Stimulated activated naive CD8-positive, alpha-beta T cell treated with anti-CD3 and anti-CD28 coated beads, Interleukin-15, Interleukin-2, amounts not matched to agents 100 ng/mL and 50 ng/mL, for 24 hours (primary cell): ENCODE data around the gene NUPR1.
"Not testable (repeated sequence)": the region's sequence is repeated elsewhere in the genome, so short reads cannot be mapped to it uniquely, and the experiment has no call there.

Experiments used
- H3K27ac Mint-ChIP-seq: one replicate; pipeline ENCODE4 v1.8.0; 2021; ENCODE audit warnings: mild to moderate bottlenecking, mixed read lengths
- H3K27me3 Mint-ChIP-seq: one replicate; pipeline ENCODE4 v1.8.0; 2021; ENCODE audit warnings: mixed read lengths
- H3K36me3 Mint-ChIP-seq: one replicate; pipeline ENCODE4 v1.8.0; 2021; ENCODE audit warnings: low read depth, mixed read lengths
- H3K4me1 Mint-ChIP-seq: one replicate; pipeline ENCODE4 v1.8.0; 2021; ENCODE audit warnings: low read depth, mixed read lengths
- H3K4me3 Mint-ChIP-seq: one replicate; pipeline ENCODE4 v1.8.0; 2021; ENCODE audit warnings: mild to moderate bottlenecking, mixed read lengths
- H3K9me3 Mint-ChIP-seq: one replicate; pipeline ENCODE4 v1.8.0; 2021; ENCODE audit warnings: mixed read lengths

Gene NUPR1

GRCh38 chr16:28500476-28501180 is 38.1 kb downstream of the NUPR1 start:
- not testable (repeated sequence) for H3K36me3 Mint-ChIP-seq, H3K27me3 Mint-ChIP-seq, H3K4me3 Mint-ChIP-seq, H3K9me3 Mint-ChIP-seq
- Mint-ChIP-seq H3K4me1 (peaks cover 28% of the 10 kb centered on the region), H3K27ac (peak overlapping the region; percentile 1)

GRCh38 chr16:28499854-28500253 is 38.9 kb downstream of the NUPR1 start:
- H3K27ac Mint-ChIP-seq = no peak overlapping the region
- H3K36me3 Mint-ChIP-seq = no peaks in the 10 kb centered on the region

GRCh38 chr16:28498666-28499381 is 40.0 kb downstream of the NUPR1 start:
- H3K9me3 Mint-ChIP-seq = no peaks in the 10 kb centered on the region
- peaks cover 46% of the 10 kb centered on the region for H3K4me1 Mint-ChIP-seq
- no peaks in the 10 kb centered on the region for H3K36me3 Mint-ChIP-seq
- H3K27ac Mint-ChIP-seq = no peak overlapping the region
- H3K4me3 Mint-ChIP-seq = no peak overlapping the region
- no peaks in the 10 kb centered on the region for H3K27me3 Mint-ChIP-seq

More at GRCh38 chr16:28499854-28500253, 38.9 kb downstream of the NUPR1 start:
- Mint-ChIP-seq H3K4me3 (no peak overlapping the region), H3K27me3 (no peaks in the 10 kb centered on the region), H3K4me1 (peaks cover 36% of the 10 kb centered on the region), H3K9me3 (no peaks in the 10 kb centered on the region)

- Mint-ChIP-seq H3K27ac (no peak overlapping the region), H3K9me3 (no peaks in the 10 kb centered on the region), H3K36me3 (no peaks in the 10 kb centered on the region), H3K4me1 (peaks cover 54% of the 10 kb centered on the region), H3K4me3 (no peak overlapping the region), H3K27me3 (no peaks in the 10 kb centered on the region)
Measured at GRCh38 chr16:28497861-28498599, 40.7 kb downstream of the NUPR1 start.

DNA sequence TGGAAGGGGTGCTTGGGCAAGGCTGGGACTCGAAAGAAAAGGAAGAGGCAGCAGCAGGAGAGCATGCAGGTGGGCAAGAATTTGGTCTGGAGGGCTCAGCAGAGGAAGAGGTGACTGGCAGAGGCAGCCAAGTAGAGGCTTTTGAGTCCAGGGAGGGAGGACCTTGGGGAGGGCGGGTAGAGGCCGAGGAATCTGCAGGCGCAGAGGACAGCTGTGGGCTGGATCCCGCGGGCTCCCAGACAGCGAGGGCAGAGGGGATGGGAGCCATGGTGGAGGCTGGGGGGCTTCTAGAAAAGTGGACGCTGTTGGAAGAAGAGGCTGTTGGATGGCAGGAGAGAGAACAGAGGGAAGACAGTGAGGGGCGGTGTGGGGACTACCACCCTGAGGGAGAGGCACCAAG is 41.4 kb downstream of the NUPR1 start:
- H3K36me3 Mint-ChIP-seq = no peaks in the 10 kb centered on the region
- H3K9me3 Mint-ChIP-seq = no peaks in the 10 kb centered on the region
- no peaks in the 10 kb centered on the region for H3K27me3 Mint-ChIP-seq
- H3K4me3 Mint-ChIP-seq = no peak overlapping the region
- peaks cover 57% of the 10 kb centered on the region for H3K4me1 Mint-ChIP-seq
- H3K27ac Mint-ChIP-seq = peak overlapping the region; percentile 42

GRCh38 chr16:28496844-28497243 is 41.9 kb downstream of the NUPR1 start:
- H3K4me3 Mint-ChIP-seq = no peak overlapping the region
- peaks cover 57% of the 10 kb centered on the region for H3K4me1 Mint-ChIP-seq
- H3K27ac Mint-ChIP-seq = peak overlapping the region; percentile 43
- no peaks in the 10 kb centered on the region for H3K27me3 Mint-ChIP-seq
- no peaks in the 10 kb centered on the region for H3K9me3 Mint-ChIP-seq
- no peaks in the 10 kb centered on the region for H3K36me3 Mint-ChIP-seq

DNA sequence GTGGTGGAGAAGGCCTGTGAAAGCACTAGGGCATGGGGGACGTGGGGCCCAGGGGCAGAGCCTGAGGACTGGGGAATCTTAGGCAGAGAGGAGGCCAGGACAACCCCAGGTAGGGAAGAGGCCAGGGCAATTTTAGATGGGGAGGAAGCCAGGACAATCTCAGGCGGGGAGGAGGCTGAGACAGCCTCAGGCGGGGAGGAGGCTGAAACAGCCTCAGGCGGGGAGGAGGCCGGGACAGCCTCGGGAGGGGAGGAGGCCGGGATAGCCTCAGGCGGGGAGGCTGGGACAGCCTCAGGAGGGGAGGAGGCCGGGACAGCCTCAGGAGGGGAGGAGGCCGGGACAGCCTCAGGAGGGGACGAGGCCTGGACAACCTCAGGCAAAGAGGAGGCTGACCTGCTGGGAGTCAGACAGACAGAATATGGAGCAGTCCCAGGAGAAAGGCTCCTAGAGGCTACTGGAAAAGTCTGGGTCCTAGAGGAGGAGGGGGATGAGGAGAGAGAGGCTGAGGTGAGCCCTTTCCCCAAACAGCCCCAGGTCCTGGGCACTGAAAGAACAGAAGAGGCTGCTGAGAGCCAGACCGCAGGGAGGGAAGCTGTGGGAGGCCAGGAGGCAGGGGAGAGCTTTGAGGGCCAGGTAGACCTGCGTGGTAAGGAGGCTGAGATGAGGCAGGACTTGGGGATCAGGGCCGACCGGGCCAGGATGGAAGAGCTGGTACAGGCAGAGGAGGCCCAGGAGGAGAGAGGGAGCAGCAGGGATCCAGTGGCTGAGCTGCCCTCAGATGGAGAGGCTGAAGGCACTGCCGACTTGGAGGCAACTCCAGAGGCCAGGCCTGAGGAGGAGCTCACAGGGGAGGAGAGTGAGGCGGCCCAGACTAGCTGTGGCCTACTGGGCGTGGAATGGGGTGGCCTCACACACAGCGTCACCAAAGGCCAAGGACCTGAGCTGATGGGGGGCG is 42.7 kb downstream of the NUPR1 start:
- H3K9me3 Mint-ChIP-seq = no peaks in the 10 kb centered on the region
- H3K27ac Mint-ChIP-seq = peak overlapping the region; percentile 97
- H3K4me3 Mint-ChIP-seq = peak overlapping the region; percentile 90
- H3K4me1 Mint-ChIP-seq = peaks cover 61% of the 10 kb centered on the region
- H3K36me3 Mint-ChIP-seq = no peaks in the 10 kb centered on the region
- no peaks in the 10 kb centered on the region for H3K27me3 Mint-ChIP-seq

DNA sequence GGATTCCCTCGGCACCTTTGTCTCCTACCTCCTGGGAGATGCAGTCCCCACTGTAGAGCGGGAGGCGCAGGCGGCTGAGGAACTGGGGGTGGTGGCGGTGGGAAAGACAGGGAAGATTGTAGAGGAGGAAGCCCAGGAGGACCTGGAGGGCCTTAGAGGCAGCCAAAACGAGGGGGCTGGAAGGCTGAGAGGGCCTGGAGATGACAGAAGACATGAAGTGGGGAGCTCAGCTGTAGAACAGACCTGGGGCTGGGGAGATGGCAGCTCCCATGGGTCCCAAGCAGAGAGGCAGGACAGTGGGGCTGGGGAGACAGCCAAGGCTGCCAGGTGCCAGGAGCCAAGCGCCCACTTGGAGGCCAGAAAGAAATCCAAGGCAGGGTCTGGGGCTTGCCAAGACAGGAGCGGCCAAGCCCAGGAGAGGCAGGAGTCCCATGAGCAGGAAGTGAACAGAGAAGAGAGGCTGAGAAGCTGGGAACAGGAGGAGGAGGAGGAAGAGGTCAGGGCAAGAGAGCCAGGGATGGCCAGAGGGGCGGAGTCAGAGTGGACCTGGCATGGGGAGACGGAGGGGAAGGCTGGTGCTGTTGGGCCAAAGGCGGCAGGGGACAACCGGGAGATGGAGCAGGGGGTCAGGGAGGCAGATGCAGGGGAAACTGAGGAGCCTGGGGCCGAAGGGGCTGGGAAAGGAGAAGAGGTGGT is 43.5 kb downstream of the NUPR1 start:
- H3K36me3 Mint-ChIP-seq = no peaks in the 10 kb centered on the region
- peak overlapping the region; percentile 97 for H3K27ac Mint-ChIP-seq
- peaks cover 57% of the 10 kb centered on the region for H3K4me1 Mint-ChIP-seq
- no peaks in the 10 kb centered on the region for H3K27me3 Mint-ChIP-seq
- no peaks in the 10 kb centered on the region for H3K9me3 Mint-ChIP-seq
- H3K4me3 Mint-ChIP-seq = peak overlapping the region; percentile 90

DNA sequence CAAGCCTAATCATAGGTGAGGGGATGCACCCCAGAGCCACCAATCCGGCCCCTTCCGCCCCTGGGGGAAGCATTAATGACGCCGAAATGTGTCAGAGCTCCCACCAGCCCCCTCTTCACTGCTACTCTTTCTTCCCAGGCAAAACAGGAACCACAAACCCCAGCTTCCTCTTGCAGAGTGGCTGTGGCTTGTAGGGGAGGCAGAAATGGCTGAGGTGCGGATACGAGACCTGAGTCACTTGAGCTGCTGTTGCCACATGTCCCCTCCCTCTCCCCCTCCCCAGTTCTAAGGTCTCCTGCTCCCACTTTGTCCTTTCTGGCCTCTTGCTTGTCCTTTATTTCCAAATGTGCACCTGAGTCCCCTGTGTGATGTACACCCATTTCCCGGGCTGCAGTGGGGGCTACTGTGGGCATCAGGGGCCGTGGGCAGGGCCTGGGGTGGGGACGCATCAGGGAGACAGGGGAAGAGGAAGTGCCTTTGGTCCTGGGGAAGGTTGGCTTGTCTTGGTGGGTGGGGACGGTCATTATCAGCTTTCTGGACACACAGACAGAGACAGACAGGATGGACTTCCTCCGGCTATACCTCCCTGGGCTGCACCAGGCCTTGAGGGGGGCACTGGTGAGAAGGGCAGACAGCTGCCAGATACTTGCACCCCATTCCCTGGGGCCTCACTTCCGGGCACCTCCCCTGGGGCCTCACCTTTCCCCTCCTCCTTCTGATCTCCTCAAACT is 44.5 kb downstream of the NUPR1 start, which contains the start of gene APOBR:
Gene APOBR, plus strand, starts transcription at position 523 of the 731 bp plus-strand sequence. Its CDS starts 39 bp downstream, at position 562.
- Mint-ChIP-seq H3K27me3 (no peaks in the 10 kb centered on the region), H3K27ac (peak within 1 kb of the TSS; percentile 97), H3K4me1 (peaks cover 56% of the 10 kb centered on the region), H3K4me3 (peak within 1 kb of the TSS; percentile 90), H3K9me3 (no peaks in the 10 kb centered on the region), H3K36me3 (peaks cover 2% of the 10 kb centered on the region)

GRCh38 chr16:28492511-28492910 is 46.3 kb downstream of the NUPR1 start:
- H3K27me3 Mint-ChIP-seq = no peaks in the 10 kb centered on the region

GRCh38 chr16:28491970-28492474 is 46.8 kb downstream of the NUPR1 start, which contains the start of gene CLN3:
Gene CLN3, minus strand, starts transcription at chr16:28492074. Its CDS starts 315 bp downstream, at chr16:28491759.
- Mint-ChIP-seq H3K27me3 (no peaks in the 10 kb centered on the region), H3K4me1 (peaks cover 64% of the 10 kb centered on the region)

More at GRCh38 chr16:28492511-28492910, 46.3 kb downstream of the NUPR1 start:
- Mint-ChIP-seq H3K4me1 (peaks cover 67% of the 10 kb centered on the region), H3K4me3 (peak overlapping the region; percentile 90), H3K9me3 (no peaks in the 10 kb centered on the region), H3K27ac (peak overlapping the region; percentile 98), H3K36me3 (peaks cover 16% of the 10 kb centered on the region)

GRCh38 chr16:28491230-28491969 is 47.4 kb downstream of the NUPR1 start:
- H3K4me1 Mint-ChIP-seq = peaks cover 58% of the 10 kb centered on the region
- peak overlapping the region; percentile 98 for H3K27ac Mint-ChIP-seq
- peak overlapping the region; percentile 90 for H3K4me3 Mint-ChIP-seq

More at GRCh38 chr16:28491970-28492474, 46.8 kb downstream of the NUPR1 start, which contains the start of gene CLN3:
- H3K4me3 Mint-ChIP-seq = peak within 1 kb of the TSS; percentile 90
- peaks cover 21% of the 10 kb centered on the region for H3K36me3 Mint-ChIP-seq
- no peaks in the 10 kb centered on the region for H3K9me3 Mint-ChIP-seq
- peak within 1 kb of the TSS; percentile 98 for H3K27ac Mint-ChIP-seq

More at GRCh38 chr16:28491230-28491969, 47.4 kb downstream of the NUPR1 start:
- H3K9me3 Mint-ChIP-seq = no peaks in the 10 kb centered on the region
- H3K27me3 Mint-ChIP-seq = no peaks in the 10 kb centered on the region
- peaks cover 22% of the 10 kb centered on the region for H3K36me3 Mint-ChIP-seq
